Measurements from ENCODE around the gene PDZD2. TPM values are rescaled to one million over a fixed set of nuclear protein-coding genes. Genes with fewer than 3 reads are reported as not detected.

The PDZD2 gene
- total RNA-seq, 3 donors from 2014 or later (not counting 1 experiment from before 2014, with no cell fraction given): 0.50 to 1.3 (median 0.66) TPM

DNA sequence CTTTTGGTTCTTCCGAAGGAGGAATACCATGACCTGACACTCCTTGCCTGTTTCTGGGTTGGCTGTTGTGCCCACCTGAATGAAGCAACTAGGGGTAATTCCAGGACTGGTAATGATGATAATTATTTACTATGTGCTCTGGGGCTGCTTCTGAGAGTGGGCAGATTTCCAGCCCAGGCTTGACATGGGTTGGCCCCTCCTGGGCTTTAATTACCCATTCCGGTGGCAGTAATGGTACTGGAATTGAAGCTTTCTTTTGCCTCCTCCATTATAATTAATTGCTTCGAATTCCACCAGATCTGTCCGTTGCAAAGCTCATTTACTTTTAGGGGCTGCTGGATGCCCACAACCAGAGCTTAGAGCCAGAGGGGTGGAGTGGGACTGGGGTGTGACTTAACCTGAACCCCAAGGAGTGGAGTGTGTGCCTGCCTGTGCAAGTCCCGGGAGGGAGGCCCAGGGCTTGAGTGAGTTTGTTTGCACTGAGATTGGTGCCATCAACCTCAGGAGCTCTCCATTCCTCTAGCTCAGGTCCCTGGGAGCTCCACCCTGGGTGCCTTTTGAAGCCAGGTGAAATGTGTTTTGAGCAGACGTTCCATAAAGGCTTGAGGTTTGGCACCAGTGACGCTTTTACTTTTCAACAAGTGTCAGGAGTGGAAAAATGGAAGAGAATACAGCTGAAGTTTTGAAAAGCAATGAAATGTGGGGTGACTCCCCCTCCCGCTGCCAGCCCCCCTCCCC, 214.6 kb downstream of the PDZD2 start:
- 64% methylated on average over 6 of the region's 8 CpGs for WGBS (ENCODE audit: insufficient coverage)
- H3K4me1 Mint-ChIP-seq: peaks cover 14 to 18% of the 10 kb centered on the region in 2 donors
- H3K4me3 Mint-ChIP-seq: no peak overlapping the region
- intact Hi-C loops (cut with micrococcal nuclease): no loop called here
- no peaks in the 10 kb centered on the region for H3K36me3 Mint-ChIP-seq
- no peak for TF ChIP-seq CTCF (IDR thresholded peaks at IDR 0.05)
- no peak overlapping the region for H3K4me3 ChIP-seq (ENCODE audit: low read length)
- no peaks in the 10 kb centered on the region for H3K36me3 ChIP-seq (ENCODE audit: control insufficient read depth, insufficient read depth, low read length)
- DNase-seq (no peak), ATAC-seq (no peak)
- no peak overlapping the region for H3K27ac Mint-ChIP-seq
- H3K27me3 ChIP-seq (ENCODE audit: control insufficient read depth, insufficient read depth, low read length): peaks cover 4% of the 10 kb centered on the region
- no peak overlapping the region for H3K27ac ChIP-seq (ENCODE audit: low read length)
- peaks cover 13% of the 10 kb centered on the region for H3K4me1 ChIP-seq (ENCODE audit: control insufficient read depth, insufficient read depth, low read length)
- peaks cover 44 to 46% of the 10 kb centered on the region in 2 donors for H3K27me3 Mint-ChIP-seq (ENCODE audit: low read depth in 2 of 2)
- no peaks in the 10 kb centered on the region for H3K9me3 Mint-ChIP-seq
- H3K9me3 ChIP-seq (ENCODE audit: control insufficient read depth, insufficient read depth, low read length): no peaks in the 10 kb centered on the region

DNA sequence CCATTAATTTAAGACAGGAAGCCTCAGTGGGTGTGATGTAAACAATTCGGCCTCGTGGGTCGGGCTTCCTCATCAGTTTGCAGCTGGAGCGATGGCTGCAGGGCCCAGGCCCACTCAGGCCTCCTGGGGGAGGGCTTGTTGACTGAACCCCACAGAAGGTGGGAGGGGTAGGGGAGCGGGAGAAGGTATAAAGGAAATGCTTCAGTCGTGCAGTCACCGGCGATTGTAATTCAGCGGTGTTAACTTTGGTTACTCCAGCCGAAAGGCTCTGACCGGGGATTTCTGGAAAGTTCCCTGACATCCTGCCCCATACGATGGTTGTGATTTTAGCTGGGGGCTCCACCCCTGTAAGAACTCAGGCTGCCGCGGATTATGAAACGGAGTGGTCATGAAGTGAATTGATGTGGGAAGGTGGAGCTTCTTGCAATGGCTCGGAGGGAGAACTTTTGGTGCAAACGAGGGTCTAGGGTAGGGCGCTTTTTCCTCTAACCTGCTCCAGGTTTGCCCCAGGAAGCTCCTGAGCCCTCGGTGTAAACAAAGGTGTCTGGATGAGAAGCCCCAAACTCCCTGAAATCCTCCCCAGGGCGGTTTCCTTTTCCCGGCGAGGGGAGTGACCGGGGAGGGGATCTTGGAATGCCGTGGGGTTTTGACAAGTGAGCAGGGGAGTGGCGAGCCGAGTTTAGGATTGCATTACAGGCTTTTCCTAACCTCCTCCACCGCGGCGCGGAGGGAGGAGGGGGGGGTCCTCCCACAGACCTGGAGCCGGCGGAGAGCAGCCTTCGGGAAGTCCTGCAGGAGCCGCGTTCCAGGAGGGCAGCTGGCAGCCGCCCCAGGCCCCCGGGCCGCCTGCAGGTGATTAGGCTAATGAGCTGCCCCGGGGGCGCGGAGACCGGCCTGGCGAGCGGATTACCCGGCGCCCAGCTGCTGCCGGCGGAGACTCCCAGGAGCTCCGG, 215.5 kb downstream of the PDZD2 start:
- Mint-ChIP-seq H3K4me1 (peaks cover 14 to 18% of the 10 kb centered on the region in 2 donors), H3K4me3 (peak overlapping the region; percentile 60), H3K27ac (no peak overlapping the region), H3K9me3 (peaks cover 4 to 5% of the 10 kb centered on the region in 2 donors), H3K27me3 (ENCODE audit: low read depth in 2 of 2) (peaks cover 44 to 46% of the 10 kb centered on the region in 2 donors), H3K36me3 (peaks cover 7% of the 10 kb centered on the region)
- ATAC-seq: no peak
- Histone ChIP-seq H3K4me3 (ENCODE audit: low read length) (no peak overlapping the region), H3K9me3 (ENCODE audit: control insufficient read depth, insufficient read depth, low read length) (no peaks in the 10 kb centered on the region), H3K4me1 (ENCODE audit: control insufficient read depth, insufficient read depth, low read length) (peaks cover 13% of the 10 kb centered on the region), H3K36me3 (ENCODE audit: control insufficient read depth, insufficient read depth, low read length) (no peaks in the 10 kb centered on the region), H3K27me3 (ENCODE audit: control insufficient read depth, insufficient read depth, low read length) (peaks cover 4% of the 10 kb centered on the region), H3K27ac (ENCODE audit: low read length) (no peak overlapping the region)
- no peak for TF ChIP-seq CTCF (IDR thresholded peaks at IDR 0.05)
- WGBS (ENCODE audit: insufficient coverage): 3% methylated on average over 44 of the region's 49 CpGs
- DNase-seq: peak in 1 of 2 donors; percentile 26
- intact Hi-C loops (cut with micrococcal nuclease): no loop called here

DNA sequence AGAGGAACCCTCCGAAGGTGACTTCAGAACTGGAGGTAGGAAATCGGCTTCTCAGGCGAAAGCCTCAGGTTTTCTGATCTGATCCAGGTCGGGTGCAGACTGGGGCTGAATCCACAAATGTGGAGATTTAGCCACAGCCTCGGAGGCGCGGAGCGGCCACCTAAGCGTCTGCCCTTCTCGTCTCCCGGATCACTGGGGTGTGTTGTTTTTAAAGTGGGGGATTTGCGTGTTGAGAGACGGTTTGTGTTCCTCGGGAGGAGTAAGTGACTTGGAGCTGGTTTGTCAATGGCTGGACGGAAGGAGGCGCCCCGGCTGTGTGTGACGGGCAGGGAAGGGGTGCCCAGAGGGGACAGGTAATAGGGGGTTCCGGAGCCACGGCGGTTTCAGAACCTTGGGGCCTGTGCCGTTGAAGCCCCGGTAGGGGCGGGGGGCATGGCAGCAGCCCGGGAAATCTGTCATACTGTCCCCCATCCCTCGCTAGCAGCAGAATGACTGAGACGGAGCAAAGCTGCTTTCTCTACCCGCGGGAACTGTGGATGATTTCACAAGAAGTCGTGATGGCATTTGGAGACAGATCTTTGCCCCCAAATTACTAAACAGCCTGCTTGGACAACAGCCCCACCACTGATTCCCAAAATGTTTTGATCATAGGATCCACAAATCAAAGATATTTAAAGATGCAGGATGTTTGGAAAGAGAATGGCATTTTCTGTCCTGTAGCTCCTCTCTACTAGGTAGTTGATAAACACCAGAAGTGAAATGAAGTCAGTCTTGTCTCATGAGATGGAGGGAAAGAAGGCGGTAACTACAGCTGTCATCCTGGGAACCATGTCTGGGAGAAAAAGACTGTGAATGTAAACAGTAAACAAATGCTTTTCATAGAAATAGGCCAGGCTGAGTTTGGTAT, 216.5 kb downstream of the PDZD2 start:
- no peak overlapping the region for H3K4me3 ChIP-seq (ENCODE audit: low read length)
- peaks cover 47 to 48% of the 10 kb centered on the region in 2 donors for H3K27me3 Mint-ChIP-seq (ENCODE audit: low read depth in 2 of 2)

More for the DNA sequence above, 216.5 kb downstream of the PDZD2 start:
- intact Hi-C loops (cut with micrococcal nuclease): no loop called here
- peaks cover 10% of the 10 kb centered on the region for H3K36me3 Mint-ChIP-seq
- WGBS (ENCODE audit: insufficient coverage): 8% methylated on average over 31 of the region's 31 CpGs
- DNase-seq (peak in 1 of 2 donors; percentile 42), ATAC-seq (no peak)
- H3K4me3 Mint-ChIP-seq: peak overlapping the region; percentile 60
- H3K9me3 Mint-ChIP-seq: peaks cover 5 to 9% of the 10 kb centered on the region in 2 donors
- H3K27ac Mint-ChIP-seq: no peak overlapping the region
- peaks cover 4% of the 10 kb centered on the region for H3K9me3 ChIP-seq (ENCODE audit: control insufficient read depth, insufficient read depth, low read length)
- no peak overlapping the region for H3K27ac ChIP-seq (ENCODE audit: low read length)
- H3K36me3 ChIP-seq (ENCODE audit: control insufficient read depth, insufficient read depth, low read length): no peaks in the 10 kb centered on the region
- H3K4me1 Mint-ChIP-seq: peaks cover 14 to 18% of the 10 kb centered on the region in 2 donors
- no peak for TF ChIP-seq CTCF (IDR thresholded peaks at IDR 0.05)
- H3K4me1 ChIP-seq (ENCODE audit: control insufficient read depth, insufficient read depth, low read length): peaks cover 13% of the 10 kb centered on the region
- peaks cover 4% of the 10 kb centered on the region for H3K27me3 ChIP-seq (ENCODE audit: control insufficient read depth, insufficient read depth, low read length)

Data from natural killer cell (primary cell).